ENCODE results near the gene TRIM7.
"Not testable (repeated sequence)": the region's sequence is repeated elsewhere in the genome, so short reads cannot be mapped to it uniquely, and the experiment has no call there.

Gene TRIM7

DNA sequence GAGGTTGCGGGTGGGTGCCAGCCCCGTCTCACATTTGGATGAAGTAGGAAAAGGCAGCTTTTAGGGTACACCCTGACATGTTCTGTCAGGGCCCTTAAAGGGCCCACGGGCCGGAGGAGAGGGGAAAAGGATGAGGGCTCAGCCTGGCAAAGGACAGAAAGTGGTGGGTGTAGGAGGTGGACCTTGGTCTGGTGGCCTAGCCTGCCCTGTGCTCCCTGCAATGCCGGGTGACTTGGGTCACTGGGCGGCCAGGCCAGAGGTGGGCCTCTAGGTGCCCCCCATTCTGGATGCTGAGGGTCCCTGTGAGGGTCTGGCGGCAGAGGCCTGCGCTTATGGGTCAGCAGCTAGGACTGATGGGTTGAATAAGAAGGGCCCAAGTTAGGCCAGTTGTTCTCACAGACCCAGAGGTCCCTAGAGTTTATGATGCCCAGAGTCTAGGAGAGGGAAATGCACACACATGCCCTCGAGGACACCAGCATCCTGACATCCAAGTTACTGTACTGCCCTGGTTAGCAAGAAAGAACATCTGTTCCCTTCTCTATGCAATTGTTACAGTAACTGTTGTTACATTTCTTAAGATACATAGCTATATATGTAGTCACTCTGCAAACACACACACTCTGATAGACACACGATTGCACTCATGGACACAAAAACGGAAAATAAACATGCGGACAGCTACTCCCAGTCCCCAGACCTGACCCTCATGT lies 12.5 kb downstream of the TRIM7 start:
- DNase-seq, result no peak

DNA sequence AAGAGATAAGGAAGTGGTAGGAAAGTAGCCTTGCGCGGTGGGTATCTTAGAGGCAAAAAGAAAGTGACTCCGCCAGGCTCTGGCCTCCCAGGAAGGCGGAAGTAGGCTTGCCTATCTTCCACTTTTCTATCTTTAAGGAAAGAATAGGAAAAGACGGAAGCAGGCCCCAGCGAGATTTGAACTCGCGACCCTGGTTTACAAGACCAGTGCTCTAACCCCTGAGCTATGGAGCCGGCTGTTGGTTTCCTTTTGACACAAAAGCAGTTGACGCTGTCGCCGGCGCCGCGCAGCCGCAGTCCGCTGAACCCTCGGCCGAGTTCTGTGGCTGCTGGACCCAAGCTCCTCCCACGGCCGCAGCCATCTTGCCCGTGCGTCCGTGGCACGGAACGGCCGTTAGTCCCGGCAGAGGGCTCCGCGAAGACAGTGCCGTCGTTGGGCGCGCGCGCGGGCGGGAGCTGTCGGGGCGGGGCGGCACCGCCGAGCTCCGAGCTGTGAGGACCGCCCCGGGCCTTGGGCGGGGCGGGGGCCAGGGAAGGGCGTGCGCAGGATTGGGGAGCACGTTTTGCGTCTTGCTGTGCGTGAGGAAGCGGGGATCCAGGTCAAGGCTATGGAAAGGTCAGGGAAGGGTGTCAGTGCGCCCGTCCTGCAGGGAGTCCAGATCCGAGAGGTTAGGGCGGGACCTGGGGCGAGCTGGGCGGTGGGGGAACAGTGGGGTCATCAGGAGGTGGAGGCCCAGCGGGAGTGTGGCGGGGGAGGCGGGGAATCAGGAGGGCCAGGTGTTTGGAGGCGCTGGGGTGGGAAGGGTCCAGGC lies 13.3 kb downstream of the TRIM7 start:
- peak; percentile 96 for DNase-seq

DNA sequence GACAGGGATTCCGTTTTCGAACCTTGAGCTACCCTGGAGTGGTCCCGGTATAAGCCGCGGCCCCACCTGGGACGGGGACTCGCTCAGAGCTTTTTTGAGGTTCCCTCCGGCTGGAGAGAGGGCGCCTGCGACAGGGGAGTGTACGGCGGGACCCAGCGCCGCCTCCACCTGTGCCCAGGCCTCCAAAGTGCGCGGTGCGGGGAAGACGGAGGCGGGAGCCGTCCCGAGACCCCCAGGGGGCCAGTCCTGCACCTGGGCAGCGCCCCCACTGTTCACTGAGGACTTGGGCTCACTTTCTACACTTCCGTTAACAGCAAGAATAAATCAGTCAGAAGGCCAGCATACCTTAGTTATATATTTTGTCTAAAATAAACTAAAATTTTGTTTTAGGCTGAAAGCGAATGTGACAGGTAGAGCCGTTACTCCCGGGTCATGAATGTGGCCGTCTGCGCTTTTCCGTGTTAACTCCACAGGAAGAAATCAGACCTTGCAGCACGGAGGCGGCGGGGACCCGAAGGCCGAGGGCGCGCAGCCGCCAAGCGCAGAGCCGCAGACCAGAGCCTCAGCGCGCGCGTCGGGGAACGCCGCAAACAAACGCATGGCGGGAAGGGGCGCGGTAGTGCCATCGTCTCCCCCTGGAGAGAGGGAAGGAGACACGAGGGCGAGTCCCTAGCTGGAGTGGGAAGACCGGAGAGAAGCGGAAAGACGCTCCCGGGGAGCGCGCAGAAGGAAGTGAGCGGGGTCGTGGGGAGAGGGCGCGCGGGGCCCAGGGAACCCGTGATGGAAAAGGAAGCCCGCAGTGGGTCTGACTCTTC lies 14.1 kb downstream of the TRIM7 start:
- peak; percentile 38 for DNase-seq

DNA sequence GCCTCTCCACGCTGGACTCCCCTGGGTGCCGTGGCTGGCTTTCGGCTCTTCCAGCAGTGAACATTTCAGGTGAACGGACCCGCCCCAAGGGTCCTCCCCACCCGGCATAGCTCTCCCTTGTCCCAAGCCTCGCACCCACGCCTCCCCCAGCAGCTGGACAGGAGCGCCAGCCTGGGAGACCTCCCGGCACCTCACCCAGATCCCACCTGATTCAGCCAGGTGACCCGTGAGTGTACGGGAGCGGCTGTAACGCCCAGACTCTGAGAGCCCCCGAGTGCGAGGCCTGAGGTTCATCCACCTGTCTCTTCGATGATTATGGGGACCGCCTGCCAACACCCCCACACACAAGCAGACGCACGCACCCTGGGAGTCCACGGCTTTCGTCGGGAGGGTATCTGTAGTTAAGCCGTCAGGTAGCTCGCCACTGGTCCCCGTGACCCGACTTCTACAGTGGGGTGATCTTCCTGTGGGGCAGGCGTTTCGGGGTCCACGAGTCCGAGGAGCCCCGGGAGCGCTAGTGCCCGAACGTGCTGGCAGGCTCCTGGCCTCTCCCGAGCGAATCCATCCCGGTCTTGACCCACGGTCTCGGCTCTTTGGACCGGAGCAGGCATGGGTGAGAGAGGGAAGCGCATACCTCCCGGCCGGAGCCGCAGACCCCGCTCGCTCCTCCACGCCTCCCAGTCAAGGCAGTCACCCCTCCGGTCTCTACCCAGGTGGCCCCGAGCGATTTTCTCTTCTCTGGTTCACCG lies 14.9 kb downstream of the TRIM7 start:
- no peak for DNase-seq

DNA sequence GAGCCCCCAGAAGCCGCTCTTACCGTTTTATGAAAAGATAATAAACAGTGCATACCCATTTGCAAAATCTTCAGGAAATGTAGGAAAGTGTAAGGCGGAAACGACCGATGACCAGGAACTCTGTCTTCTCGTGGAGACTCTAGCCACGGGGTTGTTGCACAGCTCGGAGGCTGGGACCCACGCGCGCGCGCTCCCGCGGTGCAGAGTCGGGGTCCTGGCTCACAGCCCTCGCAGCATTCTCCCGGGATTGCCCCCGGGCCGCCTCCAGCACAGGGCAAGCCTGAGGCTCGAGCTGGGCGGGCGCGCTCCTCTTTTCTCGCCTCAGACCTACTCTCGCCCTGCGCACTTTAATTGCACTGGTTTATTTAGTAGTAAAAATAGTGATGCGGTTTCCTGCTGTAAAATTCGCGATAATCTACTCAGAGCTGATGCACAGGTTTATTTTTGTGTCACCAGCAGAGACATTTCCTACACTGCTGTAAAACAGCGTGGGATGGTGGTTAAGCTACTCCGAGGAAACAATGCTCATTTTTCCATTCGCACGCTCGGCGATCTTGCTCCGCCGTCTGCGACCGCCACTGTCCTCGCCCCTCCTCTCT lies 15.5 kb downstream of the TRIM7 start:
- no peak for DNase-seq

DNA sequence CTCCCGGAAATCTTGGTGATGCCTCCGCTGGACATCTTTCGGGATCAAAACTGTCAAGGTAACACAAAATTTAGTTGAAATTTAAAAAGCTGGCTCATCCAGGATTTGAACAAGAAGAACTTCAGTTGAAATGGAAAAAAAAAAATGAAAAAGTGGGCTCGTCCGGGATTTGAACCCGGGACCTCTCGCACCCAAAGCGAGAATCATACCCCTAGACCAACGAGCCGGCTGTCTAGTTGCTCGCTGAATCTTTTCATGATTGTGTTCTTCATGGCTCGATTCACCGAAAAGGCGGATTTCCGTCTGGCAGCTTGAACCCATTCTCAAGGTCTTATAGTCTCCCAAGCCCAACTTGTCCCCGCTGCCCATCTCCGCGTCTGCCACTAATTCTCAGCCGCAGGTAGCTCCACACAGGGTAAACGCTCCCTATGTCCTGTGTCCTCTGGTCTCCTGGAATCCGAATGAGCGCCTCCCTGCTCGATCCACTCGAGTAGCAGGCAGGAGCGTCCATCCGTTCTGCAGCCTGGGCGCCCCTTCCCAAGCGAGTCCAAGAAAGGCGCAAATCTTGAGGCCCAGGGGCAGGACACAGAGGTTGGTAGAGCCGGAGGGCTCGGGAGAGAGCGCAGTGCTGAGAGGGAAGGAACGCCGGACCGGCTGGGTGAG lies 16.2 kb downstream of the TRIM7 start:
- DNase-seq, result peak; percentile 73

DNA sequence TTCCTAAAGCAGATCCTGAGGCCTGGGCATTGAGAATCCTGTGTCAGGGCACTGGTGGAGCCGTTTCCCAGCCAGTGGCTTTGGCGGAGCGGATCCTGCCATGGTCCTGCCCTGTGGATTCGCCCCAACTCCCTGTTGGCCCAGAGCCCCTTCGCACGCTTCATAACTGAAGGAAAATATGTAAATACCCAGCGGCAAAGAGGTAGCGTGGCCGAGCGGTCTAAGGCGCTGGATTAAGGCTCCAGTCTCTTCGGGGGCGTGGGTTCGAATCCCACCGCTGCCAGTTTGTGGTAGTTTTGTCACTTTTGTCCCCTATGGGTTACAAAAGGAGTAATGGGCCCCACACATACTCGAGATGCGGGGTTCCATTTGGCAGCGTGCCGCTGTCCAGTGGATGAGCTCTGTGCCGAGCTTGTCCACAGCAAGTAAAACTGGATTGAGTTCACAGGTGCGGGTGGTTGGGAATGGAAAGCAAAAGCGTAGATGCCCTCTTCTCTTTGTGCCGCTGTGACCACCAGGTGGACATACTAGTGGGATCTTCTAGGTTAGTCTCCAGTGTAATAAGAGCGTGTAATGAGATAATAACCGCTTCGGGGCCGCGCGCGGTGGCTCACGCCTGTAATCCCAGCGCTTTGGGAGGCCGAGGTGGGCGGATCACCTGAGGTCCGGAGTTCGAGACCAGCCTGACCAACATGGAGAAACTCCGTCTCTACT lies 17.3 kb downstream of the TRIM7 start:
- peak; percentile 80 for DNase-seq

DNA sequence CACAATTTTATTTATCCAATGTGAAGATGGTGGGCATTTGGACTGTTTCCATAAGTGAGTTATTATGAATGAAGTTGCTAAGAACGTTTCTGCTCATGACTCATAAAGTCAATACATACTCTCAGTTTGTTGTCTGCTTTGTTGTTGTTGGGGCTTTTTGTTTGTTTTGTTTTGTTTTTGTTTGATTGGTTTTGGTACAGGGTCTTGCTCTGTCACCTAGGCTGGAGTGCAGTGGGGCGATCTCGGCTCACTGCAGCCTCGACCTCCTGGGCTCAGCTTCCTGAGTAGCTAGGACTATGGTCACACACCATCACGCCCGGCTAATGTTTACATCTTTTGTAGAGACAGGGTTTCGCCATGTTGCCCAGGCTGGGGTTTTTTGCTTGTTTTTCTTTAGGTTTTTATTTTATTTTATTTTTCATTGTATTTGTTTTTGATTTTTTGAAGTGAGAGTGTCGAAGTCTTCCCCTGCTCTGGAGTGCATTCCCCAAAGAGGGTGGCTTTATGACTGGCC lies 18.0 kb downstream of the TRIM7 start:
- DNase-seq, result no peak

DNA sequence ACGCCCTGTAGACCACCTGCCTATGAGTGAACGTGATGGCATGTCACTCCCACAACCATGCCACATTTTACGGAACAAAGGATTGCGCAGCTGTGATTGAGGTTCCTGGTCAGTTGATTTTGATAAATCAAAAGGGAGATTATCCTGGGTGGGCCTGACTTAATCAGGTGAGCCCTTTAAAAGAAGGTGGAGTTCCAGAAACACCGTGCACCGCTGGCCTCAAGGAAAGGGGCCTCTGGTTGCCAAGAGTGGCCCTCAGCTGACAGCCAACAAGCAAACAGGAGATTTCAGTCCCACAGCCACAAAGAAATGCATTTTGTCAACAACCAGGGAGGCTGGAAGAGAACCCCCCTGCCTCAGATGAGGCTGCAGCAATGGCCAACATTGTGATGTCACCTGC lies 19.0 kb downstream of the TRIM7 start:
- no peak for DNase-seq

DNA sequence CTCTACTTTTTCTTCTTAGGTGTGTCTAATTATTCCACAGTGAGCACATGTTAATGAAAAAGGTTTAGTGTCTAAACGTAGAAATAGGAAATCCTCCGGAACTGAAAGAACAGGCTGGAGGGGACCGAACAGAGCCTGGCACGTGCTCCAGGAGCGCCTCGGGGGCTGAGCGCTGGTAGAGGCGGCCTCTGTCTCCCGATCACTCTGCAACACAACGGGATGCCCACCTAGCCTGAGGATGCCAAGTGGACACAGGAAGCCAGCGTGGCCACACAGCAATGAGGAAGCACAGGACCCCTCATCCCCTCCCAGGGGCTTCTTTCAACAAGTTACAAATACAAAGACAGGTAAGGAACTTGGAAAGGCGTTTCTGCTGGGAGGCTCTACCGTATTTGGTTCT lies 19.4 kb downstream of the TRIM7 start:
- DNase-seq, result no peak

DNA sequence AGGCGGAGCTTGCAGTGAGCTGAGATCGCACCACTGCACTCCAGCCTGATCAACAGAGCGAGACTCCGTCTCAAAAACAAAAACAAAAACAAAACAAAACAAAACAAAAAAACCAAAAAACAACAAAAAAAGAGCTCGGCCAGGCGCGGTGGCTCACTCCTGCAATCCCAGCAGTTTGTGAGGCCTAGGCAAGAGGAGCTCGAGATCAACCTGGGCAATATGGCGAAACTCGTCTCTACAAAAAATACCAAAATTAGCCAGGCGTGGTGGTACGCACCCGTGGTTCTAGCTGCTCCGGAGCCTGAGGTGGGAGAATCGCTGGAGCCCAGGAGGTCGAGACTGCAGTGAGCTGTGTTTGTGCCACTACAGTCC lies 20.2 kb downstream of the TRIM7 start:
- DNase-seq, result no peak

DNA sequence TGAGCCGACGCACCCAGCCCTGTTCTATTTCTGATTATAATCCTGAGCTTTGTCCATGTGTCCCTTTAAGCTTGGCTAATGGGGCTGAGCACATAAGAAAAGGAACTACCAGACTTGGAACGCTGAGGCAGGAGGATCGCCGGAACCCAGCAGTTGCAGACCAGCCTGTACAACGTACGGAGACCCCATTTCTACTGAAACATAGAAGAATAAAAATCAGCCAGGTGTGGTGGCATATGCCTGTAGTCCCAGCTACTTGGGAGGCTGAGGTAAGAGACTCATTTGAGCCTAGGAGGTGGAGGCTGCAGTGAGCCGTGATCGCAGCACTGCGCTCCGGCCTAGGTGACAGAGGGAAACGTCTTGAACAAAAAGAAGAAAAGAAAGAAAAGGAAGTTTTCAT lies 22.3 kb downstream of the TRIM7 start:
- DNase-seq, result no peak

DNA sequence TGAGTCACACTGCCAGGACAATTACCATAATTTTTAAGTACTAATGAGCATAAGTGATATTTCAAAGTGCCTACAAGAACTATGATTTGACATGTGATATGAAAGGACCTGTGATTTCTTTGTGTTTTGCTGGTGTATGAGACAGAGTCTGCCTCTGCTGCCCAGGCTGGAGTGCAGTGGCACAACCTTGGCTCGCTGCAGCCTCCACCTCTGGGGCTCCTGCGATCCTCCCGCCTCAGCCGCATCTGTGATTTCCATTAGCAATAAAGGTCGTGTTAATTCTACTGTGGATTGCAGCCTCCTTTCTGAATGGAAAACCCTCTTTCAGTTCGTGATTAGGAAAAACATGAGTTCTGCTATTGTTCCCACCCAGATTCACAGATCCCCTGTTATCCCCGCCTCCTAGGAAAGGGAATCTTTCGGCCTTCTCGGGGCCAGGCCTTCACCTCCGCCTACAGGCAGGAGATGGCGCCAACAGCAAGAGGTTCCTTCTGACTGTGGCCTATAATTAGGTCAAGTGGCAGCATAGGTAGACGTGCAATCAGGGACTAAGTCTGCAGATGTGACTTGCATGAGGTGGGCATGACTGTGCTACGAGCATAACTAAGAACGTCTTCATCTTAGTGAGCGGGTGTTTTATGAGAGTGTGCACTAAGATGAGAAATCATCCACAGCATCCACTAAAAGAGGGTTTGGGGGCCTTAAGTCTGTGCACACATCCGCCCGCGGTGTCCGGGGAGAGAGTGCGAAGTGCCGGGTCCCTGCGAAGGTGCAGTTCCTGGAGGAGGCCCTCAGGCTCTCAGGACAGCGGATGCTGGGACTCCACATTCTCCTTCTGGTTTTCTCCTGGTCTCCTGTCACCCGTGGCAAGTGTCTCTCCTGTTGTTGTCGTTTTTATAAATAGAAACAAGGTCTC lies 23.1 kb downstream of the TRIM7 start:
- peak; percentile 67 for DNase-seq

DNA sequence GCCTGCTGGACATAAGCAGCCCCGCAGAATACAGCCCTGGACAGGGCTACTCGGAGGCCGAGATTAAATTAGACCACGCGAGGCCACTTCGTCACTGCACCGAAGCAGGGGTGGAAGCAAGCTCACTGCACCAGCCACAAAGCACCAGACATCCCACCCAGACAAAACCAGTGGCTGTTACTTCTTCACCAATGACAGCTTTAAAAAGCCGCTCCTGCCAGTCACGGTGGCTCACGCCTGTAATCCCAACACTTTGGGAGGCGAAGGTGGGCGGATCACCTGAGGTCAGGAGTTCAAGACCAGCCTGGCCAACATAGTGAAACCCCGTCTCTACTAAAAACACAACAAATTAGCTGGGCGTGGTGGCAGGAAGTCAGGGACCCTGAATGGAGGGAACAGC lies 27.4 kb downstream of the TRIM7 start:
- not testable (repeated sequence) for DNase-seq

DNA sequence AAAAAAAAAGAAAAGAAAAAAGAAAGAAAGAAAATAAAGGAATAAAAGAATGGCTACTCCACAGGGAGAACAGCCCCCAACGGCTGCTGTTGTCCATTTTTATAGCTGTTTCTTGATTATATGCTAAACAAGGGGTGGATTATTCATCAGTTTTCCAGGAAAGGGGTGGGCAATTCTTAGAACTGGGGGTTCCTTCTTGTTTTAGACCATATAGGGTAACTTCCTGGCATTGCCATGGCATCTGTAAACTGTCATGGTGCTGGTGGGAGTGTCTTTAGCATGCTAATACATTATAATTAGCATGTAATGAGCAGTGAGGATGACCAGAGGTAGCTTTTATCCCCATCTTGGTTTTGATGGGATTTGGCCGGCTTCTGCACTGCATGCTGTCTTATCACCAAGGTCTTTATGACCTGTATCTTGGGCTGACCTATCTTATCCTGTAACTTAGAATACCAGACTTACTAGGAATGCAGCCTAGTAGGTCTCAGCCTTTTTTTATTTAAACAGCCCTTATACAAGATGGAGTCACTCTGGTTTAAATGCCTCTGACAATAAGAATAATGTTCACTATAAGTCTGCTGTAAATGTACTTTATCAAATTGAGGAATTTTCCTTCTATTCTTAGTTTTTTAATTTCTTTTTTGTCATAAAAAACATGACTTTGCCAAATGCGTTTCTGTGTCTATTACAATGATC lies 28.6 kb downstream of the TRIM7 start:
- no peak for DNase-seq

DNA sequence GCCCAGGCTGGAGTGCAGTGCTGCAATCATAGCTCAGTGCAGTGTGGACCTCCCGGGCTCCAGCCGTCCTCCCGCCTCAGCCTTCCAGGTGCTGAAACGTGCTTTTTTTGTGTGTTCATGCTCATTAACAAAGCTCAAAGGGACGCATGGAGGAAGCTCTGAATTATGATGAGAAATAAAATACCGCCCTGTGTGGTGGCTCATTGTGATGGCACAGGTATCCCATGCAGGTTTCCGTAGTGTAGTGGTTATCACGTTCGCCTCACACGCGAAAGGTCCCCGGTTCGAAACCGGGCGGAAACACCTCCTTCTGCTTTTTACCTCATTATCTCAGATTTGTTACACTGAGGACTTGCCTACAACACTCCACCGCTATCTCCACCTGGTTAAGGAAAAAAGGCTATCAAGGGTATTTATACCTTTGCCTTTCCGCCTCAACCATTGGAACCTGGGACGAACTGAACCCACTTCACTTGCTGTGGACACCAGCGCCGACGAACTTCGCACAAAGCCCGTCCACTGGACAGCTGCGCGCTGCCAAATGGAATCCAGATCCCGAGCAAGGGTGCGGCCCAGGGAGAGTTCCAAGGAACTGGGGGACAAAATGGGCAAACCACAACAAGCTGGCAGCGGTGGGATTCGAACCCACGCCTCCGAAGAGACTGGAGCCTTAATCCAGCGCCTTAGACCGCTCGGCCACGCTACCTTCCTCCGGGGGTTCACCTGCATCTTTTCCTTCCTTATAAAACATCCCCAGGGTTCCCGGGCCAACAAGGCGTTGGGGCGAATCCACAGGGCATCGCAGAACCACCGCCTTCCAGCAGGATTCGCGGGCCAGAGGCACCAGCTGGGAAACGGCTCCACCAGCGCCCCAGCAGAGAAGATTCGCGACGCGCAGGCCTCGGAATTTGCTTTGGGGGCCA lies 31.3 kb downstream of the TRIM7 start:
- peak; percentile 53 for DNase-seq

DNA sequence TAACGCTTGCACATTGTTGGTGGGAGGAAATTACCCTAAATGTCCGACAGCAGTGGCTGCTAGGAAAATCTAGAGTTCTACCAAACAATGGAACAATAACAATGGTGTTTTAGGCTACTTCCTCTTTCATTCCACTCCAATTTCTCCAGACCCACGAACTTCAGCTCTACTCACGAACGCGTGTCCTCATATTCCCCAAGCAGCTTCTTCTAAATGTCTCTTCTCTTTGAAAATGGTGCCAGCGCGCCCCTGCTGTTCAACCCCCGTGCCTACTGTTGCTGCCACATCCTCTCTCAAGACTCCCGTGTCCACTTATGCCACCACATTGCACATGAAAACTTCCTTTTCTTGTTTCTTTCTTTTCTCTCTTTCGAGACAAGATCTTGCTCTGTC lies 32.0 kb downstream of the TRIM7 start:
- DNase-seq, result no peak

DNA sequence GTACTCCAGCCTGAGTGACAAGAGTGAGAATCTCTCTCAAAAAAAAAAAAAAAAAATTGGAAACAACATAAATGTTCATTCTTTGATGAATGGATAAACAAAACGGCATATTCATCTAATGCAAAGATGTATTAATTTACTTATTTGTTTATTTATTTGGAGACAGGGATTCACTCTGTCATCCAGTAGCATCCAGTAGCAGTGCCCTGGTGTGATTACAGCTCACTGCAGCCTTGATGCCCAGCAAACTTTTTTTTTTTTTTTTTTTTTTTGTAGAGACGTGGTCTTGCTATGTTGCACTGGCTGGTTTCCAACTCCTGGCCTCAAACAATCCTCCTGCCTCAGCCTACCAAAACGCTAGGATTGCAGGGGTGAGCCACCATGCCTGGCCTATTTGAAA lies 33.2 kb downstream of the TRIM7 start:
- no peak for DNase-seq
